Brain microvascular endothelial cell (primary cell): Measurements from ENCODE around the gene XRRA1.
A peak's percentile ranks its signal among the peaks of the same experiment; 100 is the strongest.

Experiments
- DNase-seq: peaks from one replicate; pipeline ENCODE4 v3.0.0-alpha.2; 2020
- H3K27ac ChIP-seq: fragments of 250-450 bp; sonication (Bioruptor Pico); 2 replicates; pipeline ENCODE4 v1.5.1; 2020; ENCODE audit warnings: mild to moderate bottlenecking, moderate library complexity
- H3K27me3 ChIP-seq: fragments of 250-450 bp; sonication (Bioruptor Pico); replicated peaks from 2 replicates; pipeline ENCODE4 v1.5.1; 2020; ENCODE audit warnings: mild to moderate bottlenecking
- H3K36me3 ChIP-seq: fragments of 250-450 bp; sonication (Bioruptor Pico); replicated peaks from 2 replicates; pipeline ENCODE4 v1.5.1; 2020; ENCODE audit warnings: mild to moderate bottlenecking
- H3K4me3 ChIP-seq: 2 replicates; pipeline ENCODE4 v1.5.1; 2011; ENCODE audit warnings: low read depth, mild to moderate bottlenecking, control low read depth, low read length, moderate library complexity
- in situ Hi-C: cut with HindIII; loops from 2 replicates; pipeline ENCODE4 v1.10.0; 2017; ENCODE audit warnings: low sequenced_read_pairs, low pct_ligation_motif_present
- TF ChIP-seq, protein P1 (sequence below): IDR thresholded peaks from 2 replicates; pipeline ENCODE4 v1.5.1; 2011; ENCODE audit warnings: low read depth, mild to moderate bottlenecking, moderate library complexity, low read length, control low read depth, inconsistent platforms; ENCODE audit errors: missing control alignments

The XRRA1 gene

DNA sequence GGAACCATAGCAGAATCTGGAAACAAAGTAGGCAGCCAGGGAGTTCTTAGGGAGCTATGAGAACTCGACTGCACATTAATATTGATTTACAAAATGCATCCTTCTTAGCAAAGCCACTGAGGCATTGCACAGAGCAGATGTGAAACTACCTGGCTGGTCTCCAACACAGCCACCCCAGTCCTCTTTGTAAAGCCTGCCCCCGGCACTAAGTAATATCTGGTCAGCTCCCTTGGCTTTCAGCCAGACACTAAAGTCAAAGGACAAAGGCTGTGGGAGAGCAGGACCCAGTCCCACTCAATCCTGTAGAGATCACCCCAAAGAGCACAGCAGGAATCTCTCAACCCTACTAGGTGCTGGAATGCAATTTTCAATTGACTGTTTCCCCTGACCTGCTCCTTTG lies 12.8 kb downstream of the XRRA1 start:
- TF ChIP-seq, protein P1, sequence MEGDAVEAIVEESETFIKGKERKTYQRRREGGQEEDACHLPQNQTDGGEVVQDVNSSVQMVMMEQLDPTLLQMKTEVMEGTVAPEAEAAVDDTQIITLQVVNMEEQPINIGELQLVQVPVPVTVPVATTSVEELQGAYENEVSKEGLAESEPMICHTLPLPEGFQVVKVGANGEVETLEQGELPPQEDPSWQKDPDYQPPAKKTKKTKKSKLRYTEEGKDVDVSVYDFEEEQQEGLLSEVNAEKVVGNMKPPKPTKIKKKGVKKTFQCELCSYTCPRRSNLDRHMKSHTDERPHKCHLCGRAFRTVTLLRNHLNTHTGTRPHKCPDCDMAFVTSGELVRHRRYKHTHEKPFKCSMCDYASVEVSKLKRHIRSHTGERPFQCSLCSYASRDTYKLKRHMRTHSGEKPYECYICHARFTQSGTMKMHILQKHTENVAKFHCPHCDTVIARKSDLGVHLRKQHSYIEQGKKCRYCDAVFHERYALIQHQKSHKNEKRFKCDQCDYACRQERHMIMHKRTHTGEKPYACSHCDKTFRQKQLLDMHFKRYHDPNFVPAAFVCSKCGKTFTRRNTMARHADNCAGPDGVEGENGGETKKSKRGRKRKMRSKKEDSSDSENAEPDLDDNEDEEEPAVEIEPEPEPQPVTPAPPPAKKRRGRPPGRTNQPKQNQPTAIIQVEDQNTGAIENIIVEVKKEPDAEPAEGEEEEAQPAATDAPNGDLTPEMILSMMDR = no peak
- no peaks in the 10 kb centered on the region for H3K27me3 ChIP-seq
- no peak overlapping the region for H3K4me3 ChIP-seq
- DNase-seq = no peak
- in situ Hi-C loops = no loop called here
- no peak overlapping the region for H3K27ac ChIP-seq
- H3K36me3 ChIP-seq = peaks cover 11% of the 10 kb centered on the region

DNA sequence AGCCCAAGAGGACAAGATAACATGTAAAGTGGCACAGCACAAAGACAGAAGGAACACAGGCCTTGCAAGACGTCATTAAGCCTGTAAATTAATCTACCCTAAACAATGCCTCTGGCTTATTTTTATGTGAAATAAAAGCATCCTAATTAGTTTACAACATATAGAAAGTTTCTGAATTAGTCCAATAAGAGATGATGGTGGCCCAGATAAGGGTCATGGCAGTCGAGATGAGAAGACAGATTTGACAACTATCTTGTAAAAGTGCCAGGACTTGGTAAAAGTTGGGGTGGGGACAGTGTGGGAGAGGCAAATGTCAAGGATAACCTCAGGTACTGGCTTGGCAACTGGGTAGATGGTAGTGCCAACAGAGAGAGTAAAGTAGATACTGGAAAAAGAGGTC lies 13.6 kb downstream of the XRRA1 start:
- DNase-seq = no peak
- no peak overlapping the region for H3K27ac ChIP-seq
- H3K36me3 ChIP-seq = peaks cover 11% of the 10 kb centered on the region
- in situ Hi-C loops = no loop called here
- TF ChIP-seq, protein P1 = no peak
- H3K4me3 ChIP-seq = no peak overlapping the region
- H3K27me3 ChIP-seq = no peaks in the 10 kb centered on the region

DNA sequence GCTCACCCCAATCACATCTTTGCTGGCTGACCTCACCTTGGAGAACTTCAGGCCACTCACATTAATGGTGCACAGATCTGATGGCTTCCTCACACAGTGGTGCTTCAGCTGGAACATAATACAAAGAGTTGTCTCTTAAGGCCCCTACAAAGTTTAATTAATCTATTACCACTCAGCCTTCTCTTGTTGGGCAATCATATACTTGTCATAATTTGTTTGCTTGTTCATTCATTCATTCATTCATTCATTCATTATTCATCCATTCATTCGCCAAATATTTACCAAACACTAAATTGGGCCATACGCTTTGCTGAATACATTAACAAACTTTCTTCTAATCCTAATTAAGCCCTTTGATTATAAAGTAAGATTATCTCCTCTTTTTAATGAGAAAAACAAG lies 15.1 kb downstream of the XRRA1 start:
- Histone ChIP-seq H3K36me3 (peaks cover 11% of the 10 kb centered on the region), H3K4me3 (no peak overlapping the region), H3K27me3 (no peaks in the 10 kb centered on the region), H3K27ac (no peak overlapping the region)
- in situ Hi-C loops = no loop called here
- TF ChIP-seq, protein P1 = no peak
- no peak for DNase-seq

DNA sequence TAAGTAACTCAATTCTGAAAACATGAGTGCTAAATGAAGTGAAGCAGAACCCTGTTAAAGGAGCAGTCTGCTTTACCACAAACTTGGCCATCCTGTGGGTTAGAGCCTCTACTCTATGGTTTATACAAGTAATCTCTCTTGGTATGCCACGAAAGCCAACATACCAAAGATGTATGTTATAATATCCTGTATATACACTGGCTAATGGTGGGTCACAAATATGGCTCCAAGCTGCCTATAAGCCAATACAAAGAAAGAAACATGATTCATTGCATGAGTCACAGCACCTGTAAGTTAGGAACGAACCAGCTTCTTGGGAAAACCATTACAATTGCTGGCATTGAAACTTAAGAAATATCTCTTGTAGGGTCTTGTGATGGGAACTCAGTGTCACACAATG lies 16.1 kb downstream of the XRRA1 start:
- peaks cover 11% of the 10 kb centered on the region for H3K36me3 ChIP-seq
- H3K27ac ChIP-seq = peak overlapping the region; percentile 70
- in situ Hi-C loops = no loop called here
- TF ChIP-seq, protein P1 = no peak
- peak; percentile 70 for DNase-seq
- no peaks in the 10 kb centered on the region for H3K27me3 ChIP-seq
- no peak overlapping the region for H3K4me3 ChIP-seq

DNA sequence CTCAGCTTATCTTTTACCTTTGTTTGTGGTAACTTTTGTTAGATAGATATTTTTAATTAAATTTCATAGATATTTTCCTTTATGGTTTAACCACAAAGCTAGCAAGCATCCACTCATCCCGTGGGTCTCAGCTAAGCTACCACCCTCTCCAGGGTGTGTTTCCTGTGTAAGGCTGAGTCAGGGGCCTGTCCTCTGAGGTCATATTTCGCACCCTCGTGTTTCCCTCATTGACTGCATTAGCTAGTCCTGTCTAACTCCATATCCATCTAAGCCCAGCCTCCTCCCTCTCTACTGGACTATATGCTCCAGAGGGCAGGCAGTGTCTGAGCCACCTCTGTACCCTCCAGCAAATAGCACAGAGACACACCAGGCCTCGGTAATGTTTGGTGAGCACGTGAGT lies 16.7 kb downstream of the XRRA1 start:
- H3K36me3 ChIP-seq = peaks cover 11% of the 10 kb centered on the region
- in situ Hi-C loops = no loop called here

More for the DNA sequence above, 16.7 kb downstream of the XRRA1 start:
- peak; percentile 78 for DNase-seq
- TF ChIP-seq, protein P1 = no peak
- no peak overlapping the region for H3K4me3 ChIP-seq
- peak overlapping the region; percentile 70 for H3K27ac ChIP-seq
- no peaks in the 10 kb centered on the region for H3K27me3 ChIP-seq
